NCI-H1436 treated with DMSO at 0.1 percent for 48 hours (cell line): ENCODE data around the gene FCRL4.

ENCODE experiments used
- DNase-seq: peaks from one replicate; lab custom pipeline; 2025; lab: John Stamatoyannopoulos, UW

The FCRL4 gene

DNA sequence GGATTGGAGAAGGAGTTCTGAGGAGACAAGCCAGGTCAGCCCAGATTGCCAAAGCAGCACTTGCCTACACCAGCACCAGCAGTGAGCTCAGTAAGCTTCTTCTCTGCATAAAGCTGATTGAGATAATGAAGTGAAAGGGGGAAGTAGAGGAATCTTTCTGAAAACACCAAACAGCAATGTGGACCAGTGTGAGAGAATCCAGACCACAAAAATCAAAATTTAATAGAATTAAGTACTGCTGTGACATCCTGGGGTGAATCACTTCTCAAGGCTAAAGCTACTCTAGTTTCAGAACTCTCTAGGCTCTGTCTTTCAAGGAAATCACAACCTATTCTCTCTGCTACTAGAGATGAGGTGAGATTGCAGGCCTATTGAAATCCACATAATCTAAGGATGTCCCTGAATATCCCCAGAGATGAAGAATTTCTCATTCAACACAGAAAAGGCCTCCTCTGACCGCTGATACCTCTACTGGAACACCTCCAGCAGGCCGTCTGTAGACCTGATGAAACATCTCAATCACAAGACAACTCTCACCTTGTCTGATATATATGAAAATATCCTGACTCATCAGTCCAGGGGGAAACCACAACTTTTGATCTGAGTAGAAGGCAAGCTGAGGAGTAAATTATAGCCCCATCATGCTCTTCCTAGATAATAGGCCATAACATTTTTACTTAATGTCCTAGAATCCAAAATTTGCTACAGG lies at the start of gene FCRL4:
TSS of gene FCRL4 (minus strand) at position 127 of the 709 bp plus-strand sequence. CDS start 141 bp downstream, outside the sequence.
- DNase-seq: no peak

DNA sequence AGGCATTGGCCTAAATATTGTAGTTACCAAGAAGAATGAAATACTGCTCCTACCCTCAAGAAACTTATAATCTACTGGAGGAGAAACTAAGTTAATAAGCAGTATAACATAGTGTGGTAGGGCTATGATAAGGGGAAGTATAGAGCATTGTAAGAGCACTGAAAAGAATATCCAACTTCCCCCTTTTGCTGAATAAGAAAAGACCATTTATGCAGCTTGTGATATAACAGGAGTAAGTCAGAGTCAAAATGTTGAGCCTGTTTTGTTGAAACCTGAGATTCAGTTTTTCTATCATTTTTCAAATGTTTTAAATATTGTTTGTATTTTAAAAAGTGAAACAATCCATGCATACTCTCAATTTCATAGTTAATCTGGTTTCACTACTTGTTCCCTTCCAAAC lies 48.3 kb upstream of the FCRL4 start:
- no peak for DNase-seq

DNA sequence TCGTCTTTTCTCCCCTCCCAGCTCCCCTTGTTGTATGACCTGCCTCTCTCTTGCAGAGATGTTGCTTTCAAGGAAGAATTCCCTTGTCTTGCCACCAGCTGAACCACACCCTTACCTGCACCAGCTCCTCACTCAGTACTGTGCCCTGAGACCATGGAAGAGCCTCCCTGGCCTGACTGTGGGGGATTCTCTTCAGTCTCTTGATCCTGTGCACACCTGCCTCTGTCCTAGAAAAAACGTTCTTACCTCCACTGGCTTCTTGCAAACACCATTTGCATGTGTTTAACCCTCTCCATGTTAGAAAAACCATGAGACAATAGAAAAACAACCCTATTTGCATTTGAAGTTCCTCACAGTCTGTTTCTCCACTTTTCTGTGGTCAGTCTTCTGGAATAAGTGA lies 43.3 kb upstream of the FCRL4 start:
- no peak for DNase-seq

DNA sequence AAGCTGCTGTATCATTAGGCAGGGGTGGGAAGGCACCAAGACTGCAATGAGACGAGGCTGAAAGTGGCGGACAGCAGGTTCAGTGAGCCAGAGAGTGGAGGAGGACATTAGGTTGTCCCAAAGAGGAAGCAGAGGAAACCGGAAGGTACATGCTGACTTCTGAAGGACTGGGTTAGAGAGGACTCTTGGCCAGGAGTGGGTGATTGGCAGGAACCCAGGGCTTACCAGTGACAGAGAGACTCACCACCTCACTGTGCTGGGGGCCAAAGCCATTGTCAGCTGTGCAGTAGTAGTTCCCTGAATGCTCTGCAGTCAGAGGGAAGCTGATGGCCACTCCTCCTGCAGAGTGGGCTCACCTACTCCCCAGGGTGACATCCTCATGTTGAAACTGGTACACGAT lies 41.9 kb upstream of the FCRL4 start:
- DNase-seq: no peak

DNA sequence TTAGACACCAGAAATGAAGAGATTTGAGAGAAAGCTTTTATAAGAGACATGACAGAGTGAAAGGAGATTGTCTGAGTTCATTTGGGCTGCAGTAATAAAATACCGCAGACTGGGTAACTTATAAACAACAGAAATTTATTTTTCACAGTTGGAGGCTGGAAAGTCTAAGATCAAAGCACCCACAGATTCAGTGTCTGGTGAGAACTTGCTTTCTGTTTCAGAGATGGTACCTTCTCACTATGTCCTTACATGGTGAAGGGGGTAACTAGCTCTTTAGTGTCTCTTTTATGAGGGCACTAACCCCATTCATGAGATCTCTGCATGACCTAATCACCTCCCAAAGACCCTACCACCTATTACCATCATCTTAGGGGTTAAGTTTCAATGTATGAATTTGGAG lies 30.9 kb upstream of the FCRL4 start:
- no peak for DNase-seq

DNA sequence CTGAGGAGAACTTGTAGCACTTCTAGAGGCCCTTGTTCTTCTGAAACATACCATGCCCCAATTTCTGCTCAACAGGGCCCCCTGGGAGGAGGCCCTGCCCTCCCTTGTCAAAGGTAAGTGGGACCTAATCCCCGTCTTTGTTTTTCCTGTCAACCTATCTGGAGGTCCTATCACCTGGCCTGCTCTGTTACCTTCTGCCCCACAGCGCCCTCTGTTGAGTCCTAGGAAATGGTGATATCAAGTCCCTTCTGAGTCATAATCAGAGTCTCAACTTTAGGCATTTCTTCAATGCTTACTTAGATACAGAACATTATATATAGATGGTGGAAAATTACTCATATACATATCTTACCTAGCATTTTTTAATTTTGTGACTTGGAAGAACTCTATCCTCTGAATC lies 28.2 kb upstream of the FCRL4 start:
- no peak for DNase-seq

DNA sequence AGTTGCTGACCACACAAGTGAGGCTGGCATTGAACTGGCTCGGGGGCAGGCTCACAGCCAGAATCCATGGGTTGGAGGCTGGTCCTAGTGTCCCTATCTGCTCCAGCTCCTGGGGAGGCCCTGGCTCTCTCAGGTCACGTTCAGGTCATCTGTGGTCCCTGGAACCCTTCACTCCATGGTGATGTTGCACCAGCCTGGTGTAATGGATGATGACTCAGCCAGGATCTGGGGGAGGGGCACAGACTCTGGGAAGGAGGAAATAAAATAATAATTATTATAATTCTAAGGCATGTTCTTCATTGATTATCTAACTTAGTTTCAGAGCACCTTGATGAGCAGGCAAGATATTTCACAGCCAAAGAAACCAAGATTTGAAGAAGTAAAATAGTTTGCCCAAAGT lies 26.6 kb upstream of the FCRL4 start:
- DNase-seq: no peak

DNA sequence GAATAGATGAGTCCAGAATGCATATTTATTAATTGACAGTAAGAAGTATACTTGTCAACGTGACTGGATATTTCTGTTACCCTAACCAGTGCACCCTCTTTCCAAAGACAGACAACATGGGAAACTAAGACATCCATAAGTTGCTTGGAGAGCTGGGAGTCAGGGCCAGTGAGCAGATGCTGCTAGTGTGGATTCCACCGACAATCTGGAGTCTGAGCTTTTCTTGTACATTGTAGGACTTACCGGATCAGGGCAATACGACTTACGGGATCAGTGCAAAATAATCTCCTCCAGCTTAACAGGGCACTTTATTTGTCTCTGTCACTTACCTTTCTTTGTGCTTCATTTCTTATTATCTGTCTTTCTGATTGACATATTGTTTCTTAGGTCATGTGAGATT lies 24.6 kb upstream of the FCRL4 start:
- DNase-seq: no peak

DNA sequence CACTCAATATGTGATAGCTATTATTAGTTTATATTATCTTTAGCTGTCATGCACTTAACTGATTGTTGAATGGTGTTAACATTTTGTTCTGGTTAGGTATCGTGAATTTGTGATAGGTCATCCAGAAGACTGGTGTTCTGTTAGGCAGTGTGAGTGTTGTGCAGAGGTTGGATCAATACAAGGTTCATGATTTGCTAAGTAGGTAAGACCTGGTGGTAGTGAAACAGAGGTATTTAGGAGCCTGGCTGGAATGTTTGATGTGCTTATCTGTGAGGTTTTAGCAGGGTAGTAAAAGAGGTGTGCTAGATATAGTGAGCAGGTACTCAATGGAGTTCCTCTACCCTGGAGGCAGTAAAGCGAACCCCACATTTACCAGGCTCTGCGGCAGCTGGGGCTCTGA lies 20.3 kb upstream of the FCRL4 start:
- DNase-seq: no peak

DNA sequence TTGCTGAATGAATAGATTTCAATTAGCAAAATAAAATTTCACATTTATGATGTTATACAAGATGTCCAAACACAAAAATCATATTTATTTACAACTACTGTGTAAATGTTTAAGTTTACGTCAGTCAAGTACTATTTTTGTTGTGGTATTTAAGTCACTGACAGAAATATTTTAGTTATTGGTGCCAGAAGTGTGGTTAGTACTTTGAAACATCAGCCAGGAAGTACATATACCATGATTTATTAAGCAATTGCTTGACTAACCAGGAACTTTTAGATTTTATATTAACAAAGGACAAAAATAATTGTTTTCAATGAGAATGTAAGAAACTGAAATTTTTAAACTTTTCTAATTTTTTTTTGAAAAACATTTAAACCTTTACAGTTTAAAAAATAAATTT lies 2.4 kb upstream of the FCRL4 start:
- no peak for DNase-seq

DNA sequence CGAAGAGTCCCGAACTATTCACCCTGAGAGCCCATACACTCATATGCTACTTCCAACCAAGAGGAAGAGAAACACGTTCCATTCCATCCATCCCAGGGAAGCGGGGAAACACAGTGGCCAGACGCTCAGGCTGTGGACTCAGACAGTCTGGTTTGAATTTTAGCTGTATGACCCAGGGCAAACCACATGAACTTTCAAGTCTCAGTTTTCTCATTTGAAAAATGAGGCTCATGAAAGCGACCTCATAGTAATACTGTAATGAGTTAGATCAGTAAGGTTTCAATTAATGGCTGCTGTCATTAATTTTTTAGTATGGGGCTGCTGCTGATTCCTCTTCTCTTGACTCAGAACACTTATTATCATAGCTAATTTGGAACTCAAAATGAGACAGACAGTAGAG lies 1.5 kb downstream of the FCRL4 start:
- DNase-seq: no peak

DNA sequence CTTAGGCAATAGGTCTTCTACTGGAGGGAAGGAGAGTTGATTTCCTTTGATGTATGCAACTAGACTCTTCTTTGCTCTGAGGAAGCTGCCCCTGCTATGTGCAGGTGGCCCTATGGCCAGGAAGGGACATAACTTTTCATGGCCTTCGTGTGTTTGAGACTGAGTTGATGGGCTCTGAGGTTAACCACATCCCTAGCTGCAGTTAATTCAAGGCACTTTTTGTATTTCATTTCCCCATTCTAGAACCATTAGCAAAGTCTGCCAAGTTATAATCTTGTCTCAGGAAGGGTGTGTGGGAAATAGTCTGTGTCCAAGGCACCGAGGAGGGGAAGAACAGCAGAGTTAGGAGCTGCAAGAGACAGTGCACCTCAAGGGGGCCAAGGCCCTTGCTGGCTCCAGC lies 2.5 kb downstream of the FCRL4 start:
- DNase-seq: no peak

DNA sequence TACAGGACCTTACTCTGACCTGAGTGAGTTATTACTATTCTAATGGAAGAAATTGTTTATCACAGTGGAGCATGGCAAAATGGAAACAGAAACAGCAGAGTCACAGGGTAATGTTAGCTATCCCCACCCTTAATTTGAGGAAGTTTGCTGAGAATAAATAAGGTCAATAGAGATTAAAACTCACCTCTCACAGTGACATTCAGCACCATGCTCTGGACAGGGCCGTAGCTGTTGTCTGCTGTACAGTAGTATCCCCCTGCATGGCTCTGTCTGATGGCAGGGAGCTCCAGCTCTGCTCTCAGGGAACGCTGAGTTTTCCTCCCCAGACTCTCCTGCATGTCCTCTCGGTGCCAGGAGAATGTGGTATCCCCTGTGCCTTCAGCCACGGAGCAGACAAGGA lies 11.9 kb downstream of the FCRL4 start:
- DNase-seq: no peak

DNA sequence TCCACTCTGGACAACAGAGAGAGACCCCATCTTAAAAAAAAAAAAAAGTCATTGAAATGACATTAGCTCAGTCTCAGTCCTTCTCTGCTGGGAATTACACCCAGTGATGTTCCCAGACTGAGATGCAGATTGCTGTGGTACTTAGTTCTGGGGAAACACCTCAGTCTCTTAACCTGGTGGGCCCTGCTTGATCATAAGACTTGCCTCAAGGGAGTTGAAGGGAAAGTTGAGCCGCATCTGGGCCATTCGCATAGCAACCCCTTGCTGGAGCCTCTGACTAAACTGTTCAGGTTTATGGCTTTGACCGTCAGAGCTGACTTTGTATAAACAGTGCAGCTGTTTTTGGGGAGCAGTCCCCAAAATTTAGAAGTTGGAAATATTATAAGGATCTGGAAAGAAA lies 13.4 kb downstream of the FCRL4 start:
- DNase-seq: no peak

DNA sequence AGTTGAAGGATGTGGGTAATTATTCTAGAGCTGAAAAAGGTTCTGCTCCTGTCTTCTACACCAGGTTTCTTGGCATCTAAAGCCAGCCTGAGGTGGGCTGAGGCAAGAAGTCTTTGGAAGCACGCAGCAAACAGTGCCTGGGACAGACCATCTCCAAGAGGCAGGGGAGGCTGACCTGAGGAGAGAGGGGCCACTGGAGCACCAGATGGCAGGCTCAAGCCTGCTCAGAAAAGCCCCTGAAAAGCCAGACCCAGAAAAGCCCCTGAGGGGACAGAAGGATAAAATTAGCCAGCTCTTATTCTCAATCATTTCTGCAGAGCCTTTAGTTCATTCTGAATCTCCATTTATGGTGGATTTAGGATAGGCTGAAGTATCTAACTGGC lies 17.1 kb downstream of the FCRL4 start:
- DNase-seq: no peak

DNA sequence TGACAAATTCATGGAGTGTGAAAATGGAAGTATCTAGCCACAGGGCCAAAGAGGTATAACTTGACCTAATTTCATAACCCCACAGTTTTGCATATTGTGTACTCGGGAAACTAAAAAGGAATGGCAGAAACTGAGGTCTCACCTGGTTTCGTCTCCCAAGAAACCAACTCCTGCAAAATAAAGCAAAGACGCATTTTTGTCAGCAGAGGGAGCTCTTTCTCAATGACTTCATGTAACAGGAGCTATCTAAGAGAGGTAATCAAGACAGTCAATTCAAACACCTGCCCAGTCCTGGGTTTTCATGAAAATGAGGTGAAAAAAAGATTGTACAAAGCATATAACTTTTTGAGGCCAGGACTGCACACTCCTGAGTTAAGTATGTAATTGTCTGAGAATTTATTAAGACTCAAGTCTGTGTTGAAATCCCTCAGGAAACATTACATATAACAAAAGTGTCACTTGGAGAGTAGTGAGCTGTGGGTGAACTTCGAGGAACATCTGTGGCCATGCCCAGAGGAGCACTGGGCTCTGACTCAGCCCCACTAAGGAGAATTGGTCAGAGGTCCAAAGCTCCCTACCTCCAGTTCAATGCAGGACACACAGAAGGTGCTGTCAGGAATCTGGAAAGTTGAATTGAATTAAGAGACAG lies 17.6 kb downstream of the FCRL4 start:
- no peak for DNase-seq

DNA sequence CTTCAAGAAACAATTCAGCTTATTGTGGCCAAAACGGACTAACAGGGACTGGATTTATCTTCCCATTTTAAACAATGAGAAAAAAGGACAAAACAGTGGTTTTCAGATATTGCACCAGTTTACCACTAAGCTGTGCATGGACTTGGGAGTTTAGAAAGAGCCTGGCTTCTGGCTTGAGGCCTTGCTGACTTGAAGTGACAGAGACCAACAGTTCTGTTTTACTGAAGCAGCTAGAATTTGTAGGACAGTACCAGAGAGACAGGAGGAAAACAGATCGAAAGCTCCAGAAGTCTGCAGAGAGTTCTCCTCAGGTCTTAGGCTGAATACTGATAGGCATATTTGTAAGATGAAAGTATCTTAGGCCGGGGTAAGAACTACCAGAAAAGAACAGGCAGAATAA lies 20.5 kb downstream of the FCRL4 start:
- DNase-seq: no peak

DNA sequence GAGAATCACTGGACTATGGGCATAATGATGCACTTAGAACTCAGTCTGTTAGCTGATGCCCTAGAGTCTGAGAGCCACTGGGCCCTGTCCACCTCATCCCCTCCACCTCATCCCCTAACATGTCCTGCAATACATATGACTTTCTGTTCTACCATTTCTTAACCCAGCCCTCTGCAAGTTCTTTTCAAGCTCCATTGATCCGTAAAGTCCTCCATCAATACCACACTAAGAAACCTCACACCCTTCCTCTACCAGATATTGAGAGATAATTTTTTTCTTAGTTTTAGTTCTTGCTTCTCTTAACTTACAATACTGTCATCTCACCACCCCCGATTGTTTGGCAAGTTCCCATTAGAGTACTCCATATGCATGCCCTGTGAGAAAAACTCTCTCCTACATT lies 22.1 kb downstream of the FCRL4 start:
- no peak for DNase-seq

DNA sequence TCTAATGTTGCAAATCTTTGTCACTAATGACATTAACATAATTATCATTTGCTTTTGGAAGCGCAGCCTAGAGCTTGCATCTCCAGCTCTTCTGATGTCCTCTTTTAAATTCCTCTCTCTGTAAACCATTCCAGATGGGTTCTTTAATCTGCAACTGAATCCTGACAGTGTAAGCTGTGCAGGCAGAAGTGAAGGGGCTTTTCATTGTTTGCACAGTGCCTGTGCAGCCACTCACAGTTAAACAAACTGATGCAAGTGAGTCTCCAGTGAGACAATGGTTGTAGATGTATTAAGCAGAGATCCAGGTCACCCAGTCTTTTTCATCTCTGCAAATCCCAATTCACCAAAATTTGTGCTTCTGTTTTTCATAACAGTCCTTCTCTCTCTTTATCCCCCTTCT lies 23.0 kb downstream of the FCRL4 start:
- DNase-seq: no peak

DNA sequence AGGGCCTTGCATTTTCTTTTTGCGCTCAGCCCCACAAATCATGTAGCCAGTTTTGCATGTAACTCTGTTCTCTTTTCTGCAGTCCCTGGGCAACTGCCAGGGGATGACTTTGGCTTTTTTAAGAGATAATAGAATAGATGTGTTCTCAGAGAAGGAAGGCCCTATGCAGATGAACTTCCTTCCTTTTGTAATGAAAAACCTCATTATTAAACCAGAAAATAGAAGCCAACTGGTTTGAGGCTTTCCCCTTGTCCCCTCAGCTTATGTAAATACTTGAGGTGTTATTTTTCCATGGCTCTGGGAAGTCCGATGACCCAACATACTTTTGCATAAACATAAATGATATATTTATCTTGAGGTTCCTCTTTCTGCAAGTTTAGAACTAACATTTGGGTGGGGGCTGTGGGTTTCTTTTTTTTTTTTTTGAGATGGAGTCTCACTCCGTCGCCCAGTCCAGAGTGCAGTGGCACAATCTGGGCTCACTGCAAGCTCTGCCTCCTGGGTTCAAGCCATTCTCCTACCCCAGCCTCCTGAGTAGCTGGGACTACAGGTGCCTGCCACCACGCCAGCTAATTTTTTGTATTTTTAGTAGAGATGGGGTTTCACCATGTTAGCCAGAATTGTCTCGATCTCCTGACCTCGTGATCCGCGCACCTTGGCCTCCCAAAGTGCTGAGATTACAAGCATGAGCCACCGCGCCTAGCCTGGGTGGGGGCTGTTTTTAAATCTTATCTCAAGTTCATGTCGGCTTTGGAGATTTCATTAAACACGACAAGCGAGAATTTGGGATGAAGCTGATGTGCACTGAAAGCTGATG lies 31.2 kb downstream of the FCRL4 start:
- DNase-seq: no peak

DNA sequence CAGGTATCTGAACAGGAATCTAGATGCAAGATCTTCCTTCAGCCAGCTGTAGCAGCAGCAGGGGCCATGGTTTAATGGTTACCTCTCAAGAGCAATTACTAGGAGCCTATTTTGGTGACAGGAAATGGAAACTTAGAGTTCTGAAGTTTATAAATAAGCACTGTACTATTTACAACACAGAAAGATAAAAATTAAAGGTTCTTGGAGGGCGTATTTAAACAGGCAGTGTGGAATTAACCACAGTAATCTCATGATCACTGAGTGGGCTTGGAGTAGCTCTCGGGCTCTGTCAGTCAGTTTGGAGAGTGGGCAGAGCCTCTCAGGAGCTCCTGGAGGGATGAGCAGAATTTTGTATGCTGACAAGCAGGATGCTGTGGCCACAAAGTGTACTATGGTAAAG lies 35.4 kb downstream of the FCRL4 start:
- DNase-seq: no peak

DNA sequence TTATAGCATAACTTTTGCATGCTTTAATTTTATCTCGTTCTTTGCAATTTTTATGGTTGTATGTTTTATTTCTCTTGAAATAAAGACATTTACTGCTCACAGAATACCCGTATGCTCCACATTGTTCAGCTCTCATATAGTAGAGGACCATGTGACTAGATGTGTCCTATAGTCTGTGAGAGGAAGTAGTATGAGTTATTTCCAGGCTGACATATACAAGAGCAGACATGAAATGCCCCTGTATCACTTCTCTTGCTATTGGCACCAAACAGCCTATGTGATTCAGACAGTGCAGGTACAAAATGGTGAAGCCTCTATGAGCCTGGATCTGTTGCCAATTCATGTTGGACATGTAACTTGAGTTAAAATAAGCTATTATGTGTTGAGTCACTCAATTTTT lies 39.8 kb downstream of the FCRL4 start:
- DNase-seq: no peak
